Stimulated activated CD4-positive, alpha-beta T cell treated with anti-CD3 and anti-CD28 coated beads, Interleukin-1b, Interleukin-23, amount 100 ng/mL, for 24 hours (primary cell): Measurements from ENCODE around the gene NRP2.

Experiments
- DNase-seq, 4 experiments: peaks; one replicate each; pipeline ENCODE4 v3.0.0-alpha.2; 2020; ENCODE audit warnings: low read depth in 4 of 4, low spot score in 1 of 4

NRP2 gene

GRCh38 chr2:205728366-205728765 is 46.1 kb downstream of the NRP2 start:
- no peak for DNase-seq

GRCh38 chr2:205730191-205730590 is 47.9 kb downstream of the NRP2 start:
- DNase-seq, result no peak

GRCh38 chr2:205730701-205731582 is 48.6 kb downstream of the NRP2 start:
- no peak for DNase-seq

- no peak for DNase-seq
Observed at GRCh38 chr2:205731583-205731981, 49.3 kb downstream of the NRP2 start.

- DNase-seq, result no peak
Observed at GRCh38 chr2:205732314-205732713, 50.0 kb downstream of the NRP2 start.

GRCh38 chr2:205733082-205733481 is 50.8 kb downstream of the NRP2 start:
- DNase-seq, result no peak

- DNase-seq, result no peak
Observed at GRCh38 chr2:205733648-205734047, 51.3 kb downstream of the NRP2 start.

GRCh38 chr2:205734436-205735037 is 52.2 kb downstream of the NRP2 start:
- DNase-seq, result no peak

- DNase-seq, result no peak
Observed at GRCh38 chr2:205738117-205738968, 56.0 kb downstream of the NRP2 start.

- DNase-seq, result no peak
Observed at GRCh38 chr2:205739620-205740019, 57.3 kb downstream of the NRP2 start.

- no peak for DNase-seq
Observed at GRCh38 chr2:205740381-205740780, 58.1 kb downstream of the NRP2 start.

- DNase-seq, result no peak
Observed at GRCh38 chr2:205741256-205741978, 59.1 kb downstream of the NRP2 start.

GRCh38 chr2:205743137-205743536 is 60.8 kb downstream of the NRP2 start:
- DNase-seq, result no peak

- DNase-seq, result no peak
Observed at GRCh38 chr2:205744074-205744591, 61.8 kb downstream of the NRP2 start.

- DNase-seq, result no peak
Observed at GRCh38 chr2:205745661-205746419, 63.5 kb downstream of the NRP2 start.

GRCh38 chr2:205746420-205746785 is 64.1 kb downstream of the NRP2 start:
- DNase-seq, result no peak

- no peak for DNase-seq
Observed at GRCh38 chr2:205747829-205748386, 65.6 kb downstream of the NRP2 start.

GRCh38 chr2:205748639-205749038 is 66.3 kb downstream of the NRP2 start:
- DNase-seq, result no peak

- DNase-seq, result no peak
Observed at GRCh38 chr2:205749078-205749477, 66.8 kb downstream of the NRP2 start.

GRCh38 chr2:205750797-205751196 is 68.5 kb downstream of the NRP2 start:
- no peak for DNase-seq
